Mesendoderm (in vitro differentiated cells): ENCODE results near the gene MICALL2.

Experiments used
- DNase-seq: peaks from one replicate; pipeline ENCODE4 v3.0.0; 2013
- H2AK5ac ChIP-seq: 2 replicates; pipeline ENCODE4 v1.6.1; 2013; ENCODE audit warnings: low read length, inconsistent platforms
- H2BK120ac ChIP-seq: 2 replicates; pipeline ENCODE4 v1.6.1; 2013; ENCODE audit warnings: low read depth, mild to moderate bottlenecking, low read length, moderate library complexity, mixed read lengths
- H2BK15ac ChIP-seq: replicated peaks from 2 replicates; pipeline ENCODE4 v1.6.1; 2013; ENCODE audit warnings: low read depth, mild to moderate bottlenecking, moderate library complexity
- H2BK5ac ChIP-seq: 2 replicates; pipeline ENCODE4 v1.6.1; 2013; ENCODE audit warnings: low read length, inconsistent platforms
- H3K18ac ChIP-seq: 2 replicates; pipeline ENCODE4 v1.6.1; 2013; ENCODE audit warnings: mild to moderate bottlenecking, low read length, mixed read lengths
- H3K23ac ChIP-seq: one replicate; pipeline ENCODE4 v1.6.1; 2013; ENCODE audit warnings: low read length
- H3K27ac ChIP-seq: 2 replicates; pipeline ENCODE4 v1.5.1; 2013; ENCODE audit warnings: low read depth, mild to moderate bottlenecking, inconsistent platforms, low read length, moderate library complexity
- H3K27me3 ChIP-seq: 2 replicates; pipeline ENCODE4 v1.6.1; 2013; ENCODE audit warnings: low read length, control low read depth, mild to moderate bottlenecking, inconsistent platforms; ENCODE audit not compliant: insufficient read depth, poor library complexity
- H3K36me3 ChIP-seq: 2 replicates; pipeline ENCODE4 v1.6.1; 2013; ENCODE audit warnings: low read length, inconsistent platforms; ENCODE audit not compliant: control insufficient read depth, insufficient read depth
- H3K4ac ChIP-seq: one replicate; pipeline ENCODE4 v1.6.1; 2013; ENCODE audit warnings: low read depth, mild to moderate bottlenecking, low read length, moderate library complexity
- H3K4me1 ChIP-seq: 2 replicates; pipeline ENCODE4 v1.6.1; 2013; ENCODE audit warnings: low read depth, low read length, inconsistent platforms; ENCODE audit not compliant: control insufficient read depth
- H3K4me2 ChIP-seq: 2 replicates; pipeline ENCODE4 v1.6.1; 2013; ENCODE audit warnings: low read length
- H3K4me3 ChIP-seq: 2 replicates; pipeline ENCODE4 v1.5.1; 2013; ENCODE audit warnings: mild to moderate bottlenecking, low read length
- H3K56ac ChIP-seq: one replicate; pipeline ENCODE4 v1.6.1; 2013; ENCODE audit warnings: low read length
- H3K79me1 ChIP-seq: 2 replicates; pipeline ENCODE4 v1.6.1; 2013; ENCODE audit warnings: low read length, inconsistent platforms
- H3K79me2 ChIP-seq: 2 replicates; pipeline ENCODE4 v1.6.1; 2013; ENCODE audit warnings: mild to moderate bottlenecking, low read length; ENCODE audit not compliant: control insufficient read depth, insufficient read depth
- H3K9ac ChIP-seq: 2 replicates; pipeline ENCODE4 v1.6.1; 2013; ENCODE audit warnings: low read length, inconsistent platforms
- H4K5ac ChIP-seq: one replicate; pipeline ENCODE4 v1.6.1; 2013; ENCODE audit warnings: low read length
- H4K8ac ChIP-seq: one replicate; pipeline ENCODE4 v1.6.1; 2013; ENCODE audit warnings: low read depth, mild to moderate bottlenecking, control low read depth, low read length, moderate library complexity
- WGBS: extraction: QIAGEN DNeasy Blood & Tissue Kit; methylation state at CpG from one replicate; pipeline ENCODE4 v1.1.7; 2013; ENCODE audit warnings: low lambda C conversion rate, missing lambda C conversion rate; ENCODE audit not compliant: insufficient coverage; ENCODE audit errors: extremely low coverage; 5-methylcytosine and 5-hydroxymethylcytosine counted together

The MICALL2 gene

DNA sequence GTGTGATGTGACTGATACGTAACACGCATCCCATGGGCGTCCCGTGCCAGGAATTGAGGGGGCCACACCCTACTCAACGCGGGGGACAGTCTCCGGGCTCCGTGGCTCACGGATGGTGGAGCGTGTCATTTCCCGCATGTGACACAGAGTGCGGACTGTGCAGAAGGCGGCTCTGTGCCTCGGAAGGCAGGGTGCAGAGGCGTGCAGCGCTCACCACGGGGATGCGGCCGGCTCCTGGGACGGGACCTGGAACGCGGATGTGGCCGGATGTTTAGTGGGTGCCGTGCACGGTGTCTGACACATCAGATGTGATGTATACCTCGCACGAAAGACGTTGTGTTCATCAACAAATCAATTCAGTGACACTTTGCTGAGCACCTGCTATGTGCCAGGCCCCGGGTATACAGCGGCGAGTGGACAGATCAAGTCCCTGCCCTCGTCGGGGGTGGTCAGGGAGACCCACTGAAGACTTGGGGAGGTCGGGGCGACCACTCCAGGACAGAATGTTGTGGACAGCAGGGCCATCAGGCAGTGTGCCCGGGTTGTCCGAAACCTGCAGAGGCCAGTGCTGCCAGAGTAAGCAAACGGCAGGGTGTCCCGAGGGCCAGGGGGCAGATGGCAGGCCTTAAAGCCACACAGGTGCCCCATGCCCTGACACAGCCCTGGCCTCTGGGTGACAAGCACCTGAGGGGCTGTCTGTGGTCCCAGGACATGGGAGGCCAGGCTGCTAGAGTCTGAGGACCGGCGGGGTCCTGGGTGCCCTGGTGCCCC is 38.1 kb downstream of the MICALL2 start:
- no peak overlapping the region for H2BK120ac ChIP-seq
- H4K8ac ChIP-seq: no peak overlapping the region
- H3K4ac ChIP-seq: no peak overlapping the region
- H3K56ac ChIP-seq: no peak overlapping the region
- H3K27ac ChIP-seq: no peak overlapping the region
- H3K23ac ChIP-seq: no peak overlapping the region
- no peak overlapping the region for H3K9ac ChIP-seq
- H3K4me3 ChIP-seq: no peak overlapping the region
- no peaks in the 10 kb centered on the region for H3K79me1 ChIP-seq
- no peaks in the 10 kb centered on the region for H3K27me3 ChIP-seq
- no peaks in the 10 kb centered on the region for H3K4me1 ChIP-seq
- no peak for DNase-seq
- H2BK15ac ChIP-seq: no peak overlapping the region
- no CpG with 5 or more reads among the region's 41 CpGs for WGBS
- no peak overlapping the region for H3K4me2 ChIP-seq
- no peak overlapping the region for H2AK5ac ChIP-seq
- H3K79me2 ChIP-seq: no peaks in the 10 kb centered on the region
- H4K5ac ChIP-seq: no peak overlapping the region
- H3K18ac ChIP-seq: no peak overlapping the region
- H3K36me3 ChIP-seq: no peaks in the 10 kb centered on the region
- no peak overlapping the region for H2BK5ac ChIP-seq

DNA sequence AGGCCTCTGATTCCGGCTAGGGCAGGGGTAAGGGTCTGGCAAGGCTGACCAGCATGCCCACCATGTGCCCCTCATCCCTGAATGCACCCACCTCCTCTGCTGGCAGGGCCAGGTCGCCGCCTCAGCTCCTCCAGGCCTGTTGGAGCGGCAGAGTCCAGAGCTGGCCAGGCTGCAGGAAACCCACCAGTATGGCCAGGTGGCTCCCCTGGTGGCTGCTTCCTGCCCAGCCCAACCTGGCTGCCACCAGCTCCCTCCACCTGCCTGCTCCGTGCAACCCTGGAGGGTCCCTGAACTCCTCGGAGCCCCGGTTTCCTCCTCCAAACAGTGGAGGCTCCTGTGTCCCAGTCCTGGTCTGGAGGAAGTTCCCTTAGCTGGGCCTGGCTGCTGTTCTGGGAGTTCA is 39.6 kb downstream of the MICALL2 start:
- Histone ChIP-seq H3K9ac (no peak overlapping the region), H3K4me3 (no peak overlapping the region), H3K36me3 (no peaks in the 10 kb centered on the region), H4K5ac (no peak overlapping the region), H2BK120ac (no peak overlapping the region), H3K27ac (no peak overlapping the region), H3K56ac (no peak overlapping the region), H3K4ac (no peak overlapping the region), H3K18ac (no peak overlapping the region), H2BK15ac (no peak overlapping the region), H3K4me1 (no peaks in the 10 kb centered on the region), H3K4me2 (no peak overlapping the region), H3K23ac (no peak overlapping the region), H2AK5ac (no peak overlapping the region), H4K8ac (no peak overlapping the region), H3K27me3 (no peaks in the 10 kb centered on the region), H3K79me2 (no peaks in the 10 kb centered on the region), H2BK5ac (no peak overlapping the region), H3K79me1 (no peaks in the 10 kb centered on the region)
- DNase-seq: no peak
- no CpG with 5 or more reads among the region's 7 CpGs for WGBS

GRCh38 chr7:1419310-1419634 is 40.0 kb downstream of the MICALL2 start:
- H4K5ac ChIP-seq: no peak overlapping the region
- no peak for DNase-seq
- H2AK5ac ChIP-seq: no peak overlapping the region
- H3K4me1 ChIP-seq: no peaks in the 10 kb centered on the region
- H3K79me2 ChIP-seq: no peaks in the 10 kb centered on the region
- H2BK15ac ChIP-seq: no peak overlapping the region
- no peak overlapping the region for H3K4ac ChIP-seq
- no peaks in the 10 kb centered on the region for H3K36me3 ChIP-seq
- no peak overlapping the region for H3K56ac ChIP-seq
- no peak overlapping the region for H2BK5ac ChIP-seq
- H3K23ac ChIP-seq: no peak overlapping the region
- H4K8ac ChIP-seq: no peak overlapping the region
- H3K4me2 ChIP-seq: no peak overlapping the region
- no peak overlapping the region for H2BK120ac ChIP-seq
- no peaks in the 10 kb centered on the region for H3K79me1 ChIP-seq
- H3K27me3 ChIP-seq: no peaks in the 10 kb centered on the region
- H3K4me3 ChIP-seq: no peak overlapping the region
- no peak overlapping the region for H3K9ac ChIP-seq
- no peak overlapping the region for H3K27ac ChIP-seq
- no peak overlapping the region for H3K18ac ChIP-seq
- WGBS: no CpG with 5 or more reads among the region's 11 CpGs

GRCh38 chr7:1418505-1419309 is 40.6 kb downstream of the MICALL2 start:
- no CpG with 5 or more reads among the region's 21 CpGs for WGBS
- H2BK5ac ChIP-seq: no peak overlapping the region
- H3K27me3 ChIP-seq: no peaks in the 10 kb centered on the region
- no peaks in the 10 kb centered on the region for H3K79me1 ChIP-seq
- H3K27ac ChIP-seq: no peak overlapping the region
- H3K36me3 ChIP-seq: no peaks in the 10 kb centered on the region
- no peak overlapping the region for H3K4me3 ChIP-seq
- no peak overlapping the region for H4K5ac ChIP-seq
- no peak overlapping the region for H3K18ac ChIP-seq
- no peak overlapping the region for H3K56ac ChIP-seq
- H3K79me2 ChIP-seq: no peaks in the 10 kb centered on the region
- no peak overlapping the region for H3K23ac ChIP-seq
- H4K8ac ChIP-seq: no peak overlapping the region
- H3K4me1 ChIP-seq: no peaks in the 10 kb centered on the region
- no peak overlapping the region for H2AK5ac ChIP-seq
- H3K4ac ChIP-seq: no peak overlapping the region
- no peak overlapping the region for H2BK120ac ChIP-seq
- no peak overlapping the region for H2BK15ac ChIP-seq
- peak; percentile 81 for DNase-seq
- no peak overlapping the region for H3K9ac ChIP-seq
- H3K4me2 ChIP-seq: no peak overlapping the region

DNA sequence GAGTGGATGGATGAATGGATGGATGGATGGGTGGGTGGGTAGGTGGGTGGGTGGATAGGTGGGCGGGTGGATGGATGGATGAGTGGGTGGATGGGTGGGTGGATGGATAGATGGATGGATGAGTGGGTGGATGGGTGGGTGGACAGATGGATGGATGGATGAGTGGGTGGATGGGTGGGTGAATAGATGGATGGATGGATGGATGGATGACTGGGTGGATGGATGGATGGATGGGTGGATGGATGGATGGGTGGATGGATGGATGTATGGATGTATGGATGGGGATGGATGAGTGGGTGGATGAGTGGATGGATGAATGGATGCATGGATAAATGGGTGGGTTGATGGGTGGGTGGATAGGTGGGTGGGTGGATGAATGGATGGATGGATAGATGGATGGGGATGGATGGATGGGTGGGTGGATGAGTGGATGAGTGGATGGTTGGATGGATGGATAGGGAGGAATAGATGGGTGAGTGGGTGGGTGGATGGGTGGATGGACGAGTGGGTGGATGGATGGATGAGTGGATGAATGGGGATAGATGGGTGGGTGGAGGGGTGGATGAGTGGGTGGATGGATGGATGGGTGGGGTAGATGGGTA is 43.8 kb downstream of the MICALL2 start:
- DNase-seq: no peak
- Histone ChIP-seq H3K4me3 (no peak overlapping the region), H2BK120ac (no peak overlapping the region), H4K8ac (no peak overlapping the region), H3K4ac (no peak overlapping the region), H2BK5ac (no peak overlapping the region), H2AK5ac (no peak overlapping the region), H3K27me3 (no peaks in the 10 kb centered on the region), H2BK15ac (no peak overlapping the region), H3K56ac (no peak overlapping the region), H3K36me3 (no peaks in the 10 kb centered on the region), H3K79me1 (no peaks in the 10 kb centered on the region), H4K5ac (no peak overlapping the region), H3K9ac (no peak overlapping the region), H3K4me1 (no peaks in the 10 kb centered on the region), H3K4me2 (no peak overlapping the region), H3K18ac (no peak overlapping the region), H3K23ac (no peak overlapping the region), H3K27ac (no peak overlapping the region), H3K79me2 (no peaks in the 10 kb centered on the region)
- no CpG with 5 or more reads among the region's 2 CpGs for WGBS
